SK-N-MC (cell line): Measurements from ENCODE around the gene RAB24.

Source experiments
- EZH2 ChIP-seq: fragments of 200-600 bp; sonication (generic); IDR thresholded peaks from one replicate; pipeline ENCODE4 v1.6.1; 2017; ENCODE audit warnings: antibody characterized with exemption
- FOXP2 ChIP-seq: optimal IDR thresholded peaks from 2 replicates; pipeline ENCODE3; 2011; ENCODE audit warnings: mild to moderate bottlenecking, moderate library complexity; ENCODE audit not compliant: insufficient read depth; ENCODE audit errors: extremely low read length, control extremely low read depth
- POLR2AphosphoS5 ChIP-seq: IDR thresholded peaks from 2 replicates; pipeline ENCODE4 v1.6.1; 2012; ENCODE audit warnings: mild to moderate bottlenecking, low read depth, low read length, borderline replicate concordance

- no peak for TF ChIP-seq EZH2
- no peak for TF ChIP-seq POLR2AphosphoS5
- TF ChIP-seq FOXP2: no peak
These were observed 27.7 kb upstream of the RAB24 start for GRCh38 chr5:177330991-177331842.
